K562 (cell line): ENCODE results near the gene PGS1. TPM values are rescaled to one million over a fixed set of nuclear protein-coding genes. Genes with fewer than 3 reads are reported as not detected.

Experiments used
- ATF7 ChIP-seq: fragments of 450-650 bp; IDR thresholded peaks from 2 replicates; pipeline ENCODE4 v1.7.1; 2014; ENCODE audit warnings: mild to moderate bottlenecking, moderate library complexity
- BCL6 ChIP-seq: fragments of 250-450 bp; sonication (Bioruptor Pico); IDR thresholded peaks from 2 replicates; pipeline ENCODE4 v1.4.0; 2020
- CBFA2T3 ChIP-seq: fragments of 450-650 bp; IDR thresholded peaks from 2 replicates; pipeline ENCODE4 v1.6.1; 2017
- ETV5 ChIP-seq: sonication (generic); formaldehyde crosslinking; IDR thresholded peaks from 2 replicates; pipeline ENCODE4 v1.4.0; 2020; ENCODE audit warnings: low read depth, mild to moderate bottlenecking, missing genetic modification reagents
- HDAC2 ChIP-seq: fragments of 450-650 bp; IDR thresholded peaks from 2 replicates; pipeline ENCODE4 v1.6.1; 2016; ENCODE audit warnings: mild to moderate bottlenecking
- KLF10 ChIP-seq: fragments of 250-450 bp; sonication (Bioruptor Pico); IDR thresholded peaks from 2 replicates; pipeline ENCODE4 v1.6.1; 2021; ENCODE audit warnings: matching md5 sums
- KLF13 ChIP-seq: fragments of 450-650 bp; IDR thresholded peaks from 2 replicates; pipeline ENCODE4 v1.6.1; 2016; ENCODE audit warnings: missing genetic modification characterization, low read depth, mild to moderate bottlenecking, missing compliant biosample characterization, moderate library complexity, borderline replicate concordance
- MAFG ChIP-seq: fragments of 450-650 bp; conservative IDR thresholded peaks from 2 replicates; pipeline ENCODE4 v1.6.1; 2016; ENCODE audit warnings: missing genetic modification characterization, missing compliant biosample characterization
- MCM7 ChIP-seq, 2 experiments: fragments of 450-650 bp; IDR thresholded peaks; 2 replicates each; pipeline ENCODE4 v1.6.1; 2016 to 2018
- MEIS2 ChIP-seq: fragments of 450-650 bp; IDR thresholded peaks from 2 replicates; pipeline ENCODE4 v1.6.1; 2014; ENCODE audit warnings: mild to moderate bottlenecking; ENCODE audit not compliant: partially characterized antibody
- POLR2AphosphoS2 ChIP-seq: IDR thresholded peaks from 2 replicates; pipeline ENCODE4 v1.6.1; 2012; ENCODE audit warnings: low read length, improper control_type of control experiment
- STAT5A ChIP-seq: IDR thresholded peaks from 2 replicates; pipeline ENCODE4 v1.6.1; 2012; ENCODE audit warnings: low read length, inconsistent platforms, borderline replicate concordance
- TAL1 ChIP-seq: fragments of 450-650 bp; IDR thresholded peaks from 2 replicates; pipeline ENCODE4 v1.6.1; 2016; ENCODE audit warnings: mild to moderate bottlenecking
- TEAD4 ChIP-seq, 2 experiments: sonication (generic) in 1 of 2; formaldehyde crosslinking in 1 of 2; IDR thresholded peaks; 2 replicates each; pipeline versions ENCODE4 v1.6.1 to v1.8.0; 2012 to 2022; ENCODE audit warnings: borderline replicate concordance in 1 of 2, inconsistent platforms in 1 of 2, low read length in 1 of 2, mild to moderate bottlenecking in 1 of 2, missing genetic modification reagents in 1 of 2
- ZNF143 ChIP-seq: sonication (generic); formaldehyde crosslinking; IDR thresholded peaks from 2 replicates; pipeline ENCODE4 v1.9.0; 2022; ENCODE audit warnings: mild to moderate bottlenecking, missing genetic modification reagents
- ZNF311 ChIP-seq: fragments of 250-450 bp; sonication (Bioruptor Pico); IDR thresholded peaks from 2 replicates; pipeline ENCODE4 v1.4.0; 2020; ENCODE audit warnings: mild to moderate bottlenecking, moderate library complexity
- ZNF354B ChIP-seq: fragments of 250-450 bp; sonication (Bioruptor Pico); IDR thresholded peaks from 2 replicates; pipeline ENCODE4 v1.4.0; 2020
- polyA plus RNA-seq, 8 experiments: library from polyadenylated mRNA; depleted of rRNA in 4 of 8; stranded (reverse) in 5 of 8; unstranded in 3 of 8; fragments of >200 nt; fragmentation: Nextera tagmentation in 2 of 8; fragmentation: Illumina TruSeq in 1 of 8; extraction: Ambion mirVana in 2 of 8; extraction: Trizol in 1 of 8; gene quantifications; 2 replicates each; pipeline versions ENCODE4 v1.2.1 to v1.2.3, GENCODE V29; 2011 to 2014; ENCODE audit warnings: inconsistent platforms in 1 of 8, missing spikeins in 1 of 8
- total RNA-seq, 7 experiments: library from RNA; depleted of rRNA in 6 of 7; stranded (reverse); fragments of >200 nt in 6 of 7; fragmentation: Illumina TruSeq in 2 of 7; extraction: Trizol in 2 of 7; gene quantifications; 2 replicates each; pipeline versions ENCODE4 v1.2.1 to v1.2.3, GENCODE V29; 2011 to 2021; ENCODE audit warnings: low replicate concordance in 1 of 7
- TF ChIP-seq, protein P1 (sequence below): fragments of 250-450 bp; sonication (Bioruptor Pico); IDR thresholded peaks from 2 replicates; pipeline ENCODE4 v1.5.1; 2021; ENCODE audit warnings: mild to moderate bottlenecking
- TF ChIP-seq, protein P2 (sequence below), 2 experiments: fragments of 450-650 bp; conservative IDR thresholded peaks; 2 replicates each; pipeline ENCODE4 v1.6.1; 2017; ENCODE audit warnings: mild to moderate bottlenecking in 2 of 2, moderate library complexity in 2 of 2
- TF ChIP-seq, protein P3 (sequence below), 3 experiments: IDR thresholded peaks in 2 of 3; conservative IDR thresholded peaks in 1 of 3; 2 replicates each; pipeline ENCODE4 v1.5.1; 2011 to 2012; ENCODE audit warnings: low read length in 3 of 3, mild to moderate bottlenecking in 3 of 3, control low read depth in 2 of 3, improper control_type of control experiment in 1 of 3, inconsistent platforms in 1 of 3, low read depth in 1 of 3, mixed read lengths in 1 of 3, moderate library complexity in 1 of 3; ENCODE audit not compliant: insufficient read depth in 2 of 3
- TF ChIP-seq, protein P4 (sequence below): fragments of 200-800 bp; sonication (Bioruptor generic); IDR thresholded peaks from 2 replicates; pipeline ENCODE4 v1.6.1; 2017; ENCODE audit warnings: missing genetic modification characterization, missing compliant biosample characterization
- TF ChIP-seq, protein P5 (sequence below): fragments of 200-800 bp; sonication (Bioruptor generic); IDR thresholded peaks from 2 replicates; pipeline ENCODE4 v1.6.1; 2017; ENCODE audit warnings: missing genetic modification characterization, missing compliant biosample characterization

The PGS1 gene
- total and polyA plus RNA-seq, 9 of the 15 experiments (the other 6 are each of a cell fraction or from before 2014, with no cell fraction given) = 1.3 to 39.4 (median 22.3) TPM

DNA sequence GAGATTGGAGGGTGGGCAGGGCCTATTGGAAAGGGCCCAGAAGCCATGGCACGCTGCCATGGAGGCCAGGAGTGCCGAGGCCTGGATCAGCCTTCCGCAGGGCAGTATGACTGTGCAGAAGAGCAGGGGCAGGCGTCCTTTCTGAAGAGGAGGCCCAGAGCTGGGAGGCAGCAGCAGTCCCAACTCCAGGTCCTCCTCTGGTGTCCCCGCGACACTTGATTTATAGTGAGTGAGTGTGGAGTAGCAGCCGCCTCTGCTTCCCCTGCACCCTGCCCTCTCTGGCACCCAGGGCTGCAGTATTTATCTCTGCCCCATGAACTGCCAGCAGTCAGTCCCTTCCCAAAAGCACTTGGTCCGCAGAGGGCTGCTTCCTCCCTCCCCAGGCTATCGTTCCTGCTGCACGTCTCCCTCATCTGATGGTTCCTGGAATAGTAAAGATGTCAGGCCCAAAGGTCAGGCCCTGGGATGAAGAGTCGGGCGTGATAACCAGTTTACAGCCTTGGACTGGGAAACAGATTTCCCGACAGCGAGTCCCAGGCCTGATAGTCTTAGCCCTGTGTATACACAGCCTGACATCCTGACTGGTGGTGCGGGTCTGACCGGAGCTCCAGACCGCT is 32.9 kb downstream of the PGS1 start (continued):
- TF ChIP-seq, protein P1, sequence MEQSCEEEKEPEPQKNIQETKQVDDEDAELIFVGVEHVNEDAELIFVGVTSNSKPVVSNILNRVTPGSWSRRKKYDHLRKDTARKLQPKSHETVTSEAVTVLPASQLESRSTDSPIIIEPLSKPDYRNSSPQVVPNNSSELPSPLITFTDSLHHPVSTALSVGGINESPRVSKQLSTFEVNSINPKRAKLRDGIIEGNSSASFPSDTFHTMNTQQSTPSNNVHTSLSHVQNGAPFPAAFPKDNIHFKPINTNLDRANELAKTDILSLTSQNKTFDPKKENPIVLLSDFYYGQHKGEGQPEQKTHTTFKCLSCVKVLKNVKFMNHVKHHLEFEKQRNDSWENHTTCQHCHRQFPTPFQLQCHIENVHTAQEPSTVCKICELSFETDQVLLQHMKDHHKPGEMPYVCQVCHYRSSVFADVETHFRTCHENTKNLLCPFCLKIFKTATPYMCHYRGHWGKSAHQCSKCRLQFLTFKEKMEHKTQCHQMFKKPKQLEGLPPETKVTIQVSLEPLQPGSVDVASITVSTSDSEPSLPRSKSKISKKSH (CRISPR knock-in tag) = no peak
- TF ChIP-seq, protein P2, sequence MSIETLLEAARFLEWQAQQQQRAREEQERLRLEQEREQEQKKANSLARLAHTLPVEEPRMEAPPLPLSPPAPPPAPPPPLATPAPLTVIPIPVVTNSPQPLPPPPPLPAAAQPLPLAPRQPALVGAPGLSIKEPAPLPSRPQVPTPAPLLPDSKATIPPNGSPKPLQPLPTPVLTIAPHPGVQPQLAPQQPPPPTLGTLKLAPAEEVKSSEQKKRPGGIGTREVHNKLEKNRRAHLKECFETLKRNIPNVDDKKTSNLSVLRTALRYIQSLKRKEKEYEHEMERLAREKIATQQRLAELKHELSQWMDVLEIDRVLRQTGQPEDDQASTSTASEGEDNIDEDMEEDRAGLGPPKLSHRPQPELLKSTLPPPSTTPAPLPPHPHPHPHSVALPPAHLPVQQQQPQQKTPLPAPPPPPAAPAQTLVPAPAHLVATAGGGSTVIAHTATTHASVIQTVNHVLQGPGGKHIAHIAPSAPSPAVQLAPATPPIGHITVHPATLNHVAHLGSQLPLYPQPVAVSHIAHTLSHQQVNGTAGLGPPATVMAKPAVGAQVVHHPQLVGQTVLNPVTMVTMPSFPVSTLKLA (conservative IDR thresholded peaks at IDR 0.05) = no peak
- TF ChIP-seq, protein P3, sequence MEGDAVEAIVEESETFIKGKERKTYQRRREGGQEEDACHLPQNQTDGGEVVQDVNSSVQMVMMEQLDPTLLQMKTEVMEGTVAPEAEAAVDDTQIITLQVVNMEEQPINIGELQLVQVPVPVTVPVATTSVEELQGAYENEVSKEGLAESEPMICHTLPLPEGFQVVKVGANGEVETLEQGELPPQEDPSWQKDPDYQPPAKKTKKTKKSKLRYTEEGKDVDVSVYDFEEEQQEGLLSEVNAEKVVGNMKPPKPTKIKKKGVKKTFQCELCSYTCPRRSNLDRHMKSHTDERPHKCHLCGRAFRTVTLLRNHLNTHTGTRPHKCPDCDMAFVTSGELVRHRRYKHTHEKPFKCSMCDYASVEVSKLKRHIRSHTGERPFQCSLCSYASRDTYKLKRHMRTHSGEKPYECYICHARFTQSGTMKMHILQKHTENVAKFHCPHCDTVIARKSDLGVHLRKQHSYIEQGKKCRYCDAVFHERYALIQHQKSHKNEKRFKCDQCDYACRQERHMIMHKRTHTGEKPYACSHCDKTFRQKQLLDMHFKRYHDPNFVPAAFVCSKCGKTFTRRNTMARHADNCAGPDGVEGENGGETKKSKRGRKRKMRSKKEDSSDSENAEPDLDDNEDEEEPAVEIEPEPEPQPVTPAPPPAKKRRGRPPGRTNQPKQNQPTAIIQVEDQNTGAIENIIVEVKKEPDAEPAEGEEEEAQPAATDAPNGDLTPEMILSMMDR (IDR thresholded peaks at IDR 0.05 in 2 of 3, conservative IDR thresholded peaks at IDR 0.05 in 1 of 3; ENCODE audit: insufficient read depth in 2 of 3, low read depth in 1 of 3, low read length in 3 of 3) = no peak
- TF ChIP-seq BCL6 (CRISPR knock-in tag) = no peak
- TF ChIP-seq STAT5A = peak; percentile 56; the same call in 1 of the 2 replicates
- no peak for TF ChIP-seq POLR2AphosphoS2
- no peak for TF ChIP-seq KLF13 (tag)
- no peak for TF ChIP-seq ZNF311 (CRISPR knock-in tag)
- TF ChIP-seq MCM7 (IDR thresholded peaks at IDR 0.05) = no peak
- peak; percentile 47; the same call in 1 of the 2 replicates for TF ChIP-seq TEAD4 (IDR thresholded peaks at IDR 0.05; ENCODE audit: low read length)
- no peak for TF ChIP-seq TEAD4 (CRISPR knock-in tag; IDR thresholded peaks at IDR 0.05; ENCODE audit: borderline replicate concordance)
- TF ChIP-seq HDAC2 = peak; percentile 81
- TF ChIP-seq TAL1 = peak; percentile 52; the same call in 1 of the 2 replicates
- TF ChIP-seq, protein P4, sequence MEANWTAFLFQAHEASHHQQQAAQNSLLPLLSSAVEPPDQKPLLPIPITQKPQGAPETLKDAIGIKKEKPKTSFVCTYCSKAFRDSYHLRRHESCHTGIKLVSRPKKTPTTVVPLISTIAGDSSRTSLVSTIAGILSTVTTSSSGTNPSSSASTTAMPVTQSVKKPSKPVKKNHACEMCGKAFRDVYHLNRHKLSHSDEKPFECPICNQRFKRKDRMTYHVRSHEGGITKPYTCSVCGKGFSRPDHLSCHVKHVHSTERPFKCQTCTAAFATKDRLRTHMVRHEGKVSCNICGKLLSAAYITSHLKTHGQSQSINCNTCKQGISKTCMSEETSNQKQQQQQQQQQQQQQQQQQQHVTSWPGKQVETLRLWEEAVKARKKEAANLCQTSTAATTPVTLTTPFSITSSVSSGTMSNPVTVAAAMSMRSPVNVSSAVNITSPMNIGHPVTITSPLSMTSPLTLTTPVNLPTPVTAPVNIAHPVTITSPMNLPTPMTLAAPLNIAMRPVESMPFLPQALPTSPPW (CRISPR knock-in tag) = 0 out of 2 replicates have a peak, but pooled peaks have one; percentile 25
- TF ChIP-seq KLF10 = no peak
- TF ChIP-seq ETV5 = peak; percentile 60; the same call in 1 of the 2 replicates
- 0 out of 2 replicates have a peak, but pooled peaks have one; percentile 26 for TF ChIP-seq MAFG (tag)
- TF ChIP-seq CBFA2T3 = peak; percentile 78
- no peak for TF ChIP-seq ZNF354B (CRISPR knock-in tag)
- TF ChIP-seq ATF7 = no peak
- TF ChIP-seq ZNF143 = no peak
- TF ChIP-seq, protein P5, sequence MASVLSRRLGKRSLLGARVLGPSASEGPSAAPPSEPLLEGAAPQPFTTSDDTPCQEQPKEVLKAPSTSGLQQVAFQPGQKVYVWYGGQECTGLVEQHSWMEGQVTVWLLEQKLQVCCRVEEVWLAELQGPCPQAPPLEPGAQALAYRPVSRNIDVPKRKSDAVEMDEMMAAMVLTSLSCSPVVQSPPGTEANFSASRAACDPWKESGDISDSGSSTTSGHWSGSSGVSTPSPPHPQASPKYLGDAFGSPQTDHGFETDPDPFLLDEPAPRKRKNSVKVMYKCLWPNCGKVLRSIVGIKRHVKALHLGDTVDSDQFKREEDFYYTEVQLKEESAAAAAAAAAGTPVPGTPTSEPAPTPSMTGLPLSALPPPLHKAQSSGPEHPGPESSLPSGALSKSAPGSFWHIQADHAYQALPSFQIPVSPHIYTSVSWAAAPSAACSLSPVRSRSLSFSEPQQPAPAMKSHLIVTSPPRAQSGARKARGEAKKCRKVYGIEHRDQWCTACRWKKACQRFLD (CRISPR knock-in tag) = no peak
- TF ChIP-seq MEIS2 = peak; percentile 84
